K562 (cell line): Measurements from ENCODE around the gene SCG5. TPM values are rescaled to one million over a fixed set of nuclear protein-coding genes. Genes with fewer than 3 reads are reported as not detected.

Source experiments
- ATAC-seq: fragments of 200-7000 bp; cut with Tn5 transposase; 3 replicates; pipeline ENCODE4 v1.9.1; 2020; ENCODE audit warnings: moderate library complexity
- BruUV-seq: library from RNA; stranded (reverse); fragments of 400-500 nt; replicated peaks from 2 replicates; lab custom pipeline; 2021; lab: Mats Ljungman, UMichigan
- CTCF ChIA-PET: fragments of 300-600 bp; formaldehyde crosslinking; extraction: SDS; loops from one replicate; lab custom pipeline; 2021; ENCODE audit warnings: low intra/inter-chr PET ratio; lab: Yijun Ruan, JAX
- POLR2A ChIA-PET: fragments of 300-600, 350-650 bp; sonication (Branson Sonifier 250); formaldehyde crosslinking; extraction: SDS; loops from one replicate; lab custom pipeline; 2021; ENCODE audit warnings: antibody characterized with exemption, inconsistent platforms; lab: Yijun Ruan, JAX
- DNase-seq, 4 experiments: peaks; one replicate each; pipeline versions ENCODE4 v3.0.0 to v3.0.0-alpha.2; 2011 to 2018; ENCODE audit warnings: low spot score in 3 of 4, mixed read lengths in 3 of 4; ENCODE audit errors: extremely low read depth in 1 of 4
- FAIRE-seq: peaks from 2 replicates; lab custom pipeline; 2011; peaks lifted over from hg19 to GRCh38; lab: Jason Lieb, UNC
- H2AFZ ChIP-seq: 2 replicates; pipeline ENCODE4 v1.6.0; 2011; ENCODE audit warnings: low read depth, low read length, control low read depth, inconsistent platforms
- H3K27ac ChIP-seq: fragments of 200-600 bp; 3 replicates; pipeline ENCODE4 v1.8.0; 2011; ENCODE audit warnings: low read depth, mild to moderate bottlenecking, control low read depth, inconsistent platforms, low read length, moderate library complexity, mixed read lengths; ENCODE audit errors: extremely low read depth
- H3K27me3 ChIP-seq, 2 experiments: fragments of 300-600 bp in 1 of 2; 2 replicates in 1 of 2; 3 replicates in 1 of 2; pipeline versions ENCODE4 v1.6.0 to v1.8.0; 2011; ENCODE audit warnings: inconsistent platforms in 2 of 2, low read length in 2 of 2, mild to moderate bottlenecking in 1 of 2, mixed read lengths in 1 of 2, moderate library complexity in 1 of 2; ENCODE audit not compliant: control insufficient read depth in 2 of 2, insufficient read depth in 2 of 2
- H3K36me3 ChIP-seq: fragments of 300-600 bp; 3 replicates; pipeline ENCODE4 v1.8.0; 2011; ENCODE audit warnings: mild to moderate bottlenecking, low read length, inconsistent platforms; ENCODE audit not compliant: control insufficient read depth, insufficient read depth
- H3K4me1 ChIP-seq, 2 experiments: fragments of 200-600 bp in 1 of 2; replicated peaks in 1 of 2; 2 replicates in 1 of 2; 3 replicates in 1 of 2; pipeline versions ENCODE4 v1.5.1 to v1.8.0; 2011; ENCODE audit warnings: inconsistent platforms in 2 of 2, low read length in 2 of 2, mild to moderate bottlenecking in 1 of 2, mixed read lengths in 1 of 2, moderate library complexity in 1 of 2; ENCODE audit not compliant: control insufficient read depth in 2 of 2, insufficient read depth in 2 of 2
- H3K4me2 ChIP-seq: 2 replicates; pipeline ENCODE4 v1.6.1; 2011; ENCODE audit warnings: low read length, control low read depth, inconsistent platforms, mixed read lengths; ENCODE audit not compliant: insufficient read depth
- H3K4me3 ChIP-seq: fragments of 200-600 bp; sonication (generic), shearing (Covaris generic); 2 replicates; pipeline ENCODE4 v1.5.1; 2016; ENCODE audit warnings: control low read depth, inconsistent platforms
- H3K79me2 ChIP-seq: fragments of 200-600 bp; 3 replicates; pipeline ENCODE4 v1.8.0; 2011; ENCODE audit warnings: low read length, inconsistent platforms; ENCODE audit not compliant: control insufficient read depth, insufficient read depth
- H3K9ac ChIP-seq, 2 experiments: 2 replicates each; pipeline versions ENCODE4 v1.6.0 to v1.6.1; 2011; ENCODE audit warnings: low read depth in 2 of 2, low read length in 2 of 2, control low read depth in 1 of 2, inconsistent platforms in 1 of 2, mild to moderate bottlenecking in 1 of 2, mixed read lengths in 1 of 2; ENCODE audit not compliant: insufficient read depth in 1 of 2
- H3K9me1 ChIP-seq: one replicate; pipeline ENCODE4 v1.6.0; 2011; ENCODE audit warnings: inconsistent platforms, mild to moderate bottlenecking, low read length, moderate library complexity; ENCODE audit not compliant: control insufficient read depth, insufficient read depth
- H3K9me3 ChIP-seq: replicated peaks from 2 replicates; pipeline ENCODE4 v1.5.1; 2011; ENCODE audit warnings: low read depth, low read length, inconsistent platforms; ENCODE audit not compliant: control insufficient read depth, insufficient read depth
- H4K20me1 ChIP-seq: replicated peaks from 2 replicates; pipeline ENCODE4 v1.6.1; 2011; ENCODE audit warnings: low read length, inconsistent platforms, mixed read lengths; ENCODE audit not compliant: control insufficient read depth, insufficient read depth
- ATF7 ChIP-seq: fragments of 450-650 bp; IDR thresholded peaks from 2 replicates; pipeline ENCODE4 v1.7.1; 2014; ENCODE audit warnings: mild to moderate bottlenecking, moderate library complexity
- MIER1 ChIP-seq: fragments of 450-650 bp; IDR thresholded peaks from 2 replicates; pipeline ENCODE4 v1.6.1; 2016; ENCODE audit warnings: antibody characterized with exemption, mild to moderate bottlenecking, low read depth
- NBN ChIP-seq: fragments of 450-650 bp; IDR thresholded peaks from 2 replicates; pipeline ENCODE4 v1.6.1; 2016; ENCODE audit warnings: low read depth, mild to moderate bottlenecking
- NCOR1 ChIP-seq: fragments of 450-650 bp; IDR thresholded peaks from 2 replicates; pipeline ENCODE4 v1.6.1; 2016; ENCODE audit warnings: mild to moderate bottlenecking, moderate library complexity
- POLR2B ChIP-seq: fragments of 450-650 bp; IDR thresholded peaks from 2 replicates; pipeline ENCODE4 v1.6.1; 2018; ENCODE audit warnings: low read depth; ENCODE audit not compliant: partially characterized antibody
- POLR2H ChIP-seq: IDR thresholded peaks from 2 replicates; pipeline ENCODE4 v1.6.1; 2016; ENCODE audit warnings: missing genetic modification characterization, low read depth, mild to moderate bottlenecking, control low read depth, missing compliant biosample characterization, moderate library complexity
- WGBS: fragments of 100-300 bp; shearing (Covaris generic); methylation state at CpG from one replicate; pipeline ENCODE4 v1.1.6; 2016; ENCODE audit warnings: low coverage, mixed read lengths; ENCODE audit not compliant: insufficient coverage; ENCODE audit errors: missing lambda C conversion rate; 5-methylcytosine and 5-hydroxymethylcytosine counted together
- in situ Hi-C: fragments of 300-500 bp; cut with MboI; formaldehyde crosslinking; loops from 4 replicates; pipeline ENCODE4 v1.15.0; 2018; ENCODE audit warnings: inconsistent platforms, mixed read lengths
- intact Hi-C: fragments of 100-400 bp; cut with micrococcal nuclease; formaldehyde crosslinking; loops from 2 replicates; pipeline ENCODE4 v1.14.2; 2022
- polyA plus RNA-seq, 8 experiments: library from polyadenylated mRNA; depleted of rRNA in 4 of 8; stranded (reverse) in 5 of 8; unstranded in 3 of 8; fragments of >200 nt; fragmentation: Nextera tagmentation in 2 of 8; fragmentation: Illumina TruSeq in 1 of 8; extraction: Ambion mirVana in 2 of 8; extraction: Trizol in 1 of 8; gene quantifications; 2 replicates each; pipeline versions ENCODE4 v1.2.1 to v1.2.3, GENCODE V29; 2011 to 2014; ENCODE audit warnings: inconsistent platforms in 1 of 8, missing spikeins in 1 of 8
- total RNA-seq, 7 experiments: library from RNA; depleted of rRNA in 6 of 7; stranded (reverse); fragments of >200 nt in 6 of 7; fragmentation: Illumina TruSeq in 2 of 7; extraction: Trizol in 2 of 7; gene quantifications; 2 replicates each; pipeline versions ENCODE4 v1.2.1 to v1.2.3, GENCODE V29; 2011 to 2021; ENCODE audit warnings: low replicate concordance in 1 of 7
- TF ChIP-seq, protein P1 (sequence below): sonication (generic); formaldehyde crosslinking; IDR thresholded peaks from 2 replicates; pipeline ENCODE4 v1.8.1; 2022; ENCODE audit warnings: missing genetic modification reagents
- TF ChIP-seq, protein P2 (sequence below): sonication (generic); formaldehyde crosslinking; IDR thresholded peaks from 2 replicates; pipeline ENCODE4 v1.8.0; 2023; ENCODE audit warnings: mild to moderate bottlenecking, missing genetic modification reagents
- TF ChIP-seq, protein P3 (sequence below): sonication (generic); formaldehyde crosslinking; IDR thresholded peaks from 2 replicates; pipeline ENCODE4 v1.8.0; 2022; ENCODE audit warnings: mild to moderate bottlenecking, missing genetic modification reagents
- TF ChIP-seq, protein P4 (sequence below): fragments of 250-450 bp; sonication (Bioruptor Pico); IDR thresholded peaks from 2 replicates; pipeline ENCODE4 v1.4.0; 2020; ENCODE audit warnings: mild to moderate bottlenecking, moderate library complexity

The SCG5 gene
- total and polyA plus RNA-seq, 9 of the 15 experiments (the other 6 are each of a cell fraction or from before 2014, with no cell fraction given): 0.06 to 0.76 (median 0.28) TPM; not detected in 2

DNA sequence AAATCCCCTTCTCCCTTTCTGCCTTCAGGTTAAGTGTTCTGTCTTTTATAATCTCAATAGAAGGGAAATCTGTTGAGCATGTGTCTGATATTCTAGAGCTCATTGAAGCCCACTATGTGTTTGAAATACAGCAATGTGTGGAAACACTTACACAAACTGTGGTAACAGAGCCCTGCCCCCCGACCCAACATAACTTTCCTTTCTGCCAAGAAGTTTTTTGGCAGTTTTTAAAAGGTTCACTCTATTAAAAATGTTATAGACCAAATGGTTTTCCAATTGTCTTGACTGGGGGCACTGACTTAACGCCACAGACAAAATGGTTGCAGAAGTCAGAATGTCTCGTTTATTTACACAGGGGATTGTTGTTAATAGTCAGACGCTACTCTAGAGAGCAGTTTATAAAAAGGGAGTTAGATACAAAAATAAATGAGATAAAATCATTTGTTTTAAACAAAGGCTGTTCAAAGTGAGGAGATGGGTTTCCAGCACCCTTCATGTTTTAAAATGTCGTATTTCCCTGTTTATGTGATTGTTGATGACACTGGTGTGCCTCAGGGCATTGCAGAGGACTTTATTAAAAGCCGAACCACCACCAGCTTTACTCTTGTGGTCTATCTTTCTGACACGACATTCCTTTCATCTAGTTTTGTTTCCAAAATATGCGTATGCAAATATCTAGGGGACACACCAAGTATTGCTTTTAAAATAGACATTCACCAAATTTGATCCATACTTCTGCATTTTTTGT lies 49.6 kb downstream of the SCG5 start:
- TF ChIP-seq POLR2H (tag) (no peak), POLR2B (no peak), NCOR1 (no peak), ATF7 (no peak), MIER1 (no peak), NBN (no peak)
- TF ChIP-seq, protein P1, sequence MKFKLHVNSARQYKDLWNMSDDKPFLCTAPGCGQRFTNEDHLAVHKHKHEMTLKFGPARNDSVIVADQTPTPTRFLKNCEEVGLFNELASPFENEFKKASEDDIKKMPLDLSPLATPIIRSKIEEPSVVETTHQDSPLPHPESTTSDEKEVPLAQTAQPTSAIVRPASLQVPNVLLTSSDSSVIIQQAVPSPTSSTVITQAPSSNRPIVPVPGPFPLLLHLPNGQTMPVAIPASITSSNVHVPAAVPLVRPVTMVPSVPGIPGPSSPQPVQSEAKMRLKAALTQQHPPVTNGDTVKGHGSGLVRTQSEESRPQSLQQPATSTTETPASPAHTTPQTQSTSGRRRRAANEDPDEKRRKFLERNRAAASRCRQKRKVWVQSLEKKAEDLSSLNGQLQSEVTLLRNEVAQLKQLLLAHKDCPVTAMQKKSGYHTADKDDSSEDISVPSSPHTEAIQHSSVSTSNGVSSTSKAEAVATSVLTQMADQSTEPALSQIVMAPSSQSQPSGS (CRISPR knock-in tag): no peak
- TF ChIP-seq, protein P2, sequence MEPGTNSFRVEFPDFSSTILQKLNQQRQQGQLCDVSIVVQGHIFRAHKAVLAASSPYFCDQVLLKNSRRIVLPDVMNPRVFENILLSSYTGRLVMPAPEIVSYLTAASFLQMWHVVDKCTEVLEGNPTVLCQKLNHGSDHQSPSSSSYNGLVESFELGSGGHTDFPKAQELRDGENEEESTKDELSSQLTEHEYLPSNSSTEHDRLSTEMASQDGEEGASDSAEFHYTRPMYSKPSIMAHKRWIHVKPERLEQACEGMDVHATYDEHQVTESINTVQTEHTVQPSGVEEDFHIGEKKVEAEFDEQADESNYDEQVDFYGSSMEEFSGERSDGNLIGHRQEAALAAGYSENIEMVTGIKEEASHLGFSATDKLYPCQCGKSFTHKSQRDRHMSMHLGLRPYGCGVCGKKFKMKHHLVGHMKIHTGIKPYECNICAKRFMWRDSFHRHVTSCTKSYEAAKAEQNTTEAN (CRISPR knock-in tag): no peak
- TF ChIP-seq, protein P3, sequence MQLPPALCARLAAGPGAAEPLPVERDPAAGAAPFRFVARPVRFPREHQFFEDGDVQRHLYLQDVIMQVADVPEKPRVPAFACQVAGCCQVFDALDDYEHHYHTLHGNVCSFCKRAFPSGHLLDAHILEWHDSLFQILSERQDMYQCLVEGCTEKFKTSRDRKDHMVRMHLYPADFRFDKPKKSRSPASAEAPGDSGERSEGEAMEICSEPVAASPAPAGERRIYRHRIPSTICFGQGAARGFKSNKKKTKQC (CRISPR knock-in tag): no peak
- TF ChIP-seq, protein P4, sequence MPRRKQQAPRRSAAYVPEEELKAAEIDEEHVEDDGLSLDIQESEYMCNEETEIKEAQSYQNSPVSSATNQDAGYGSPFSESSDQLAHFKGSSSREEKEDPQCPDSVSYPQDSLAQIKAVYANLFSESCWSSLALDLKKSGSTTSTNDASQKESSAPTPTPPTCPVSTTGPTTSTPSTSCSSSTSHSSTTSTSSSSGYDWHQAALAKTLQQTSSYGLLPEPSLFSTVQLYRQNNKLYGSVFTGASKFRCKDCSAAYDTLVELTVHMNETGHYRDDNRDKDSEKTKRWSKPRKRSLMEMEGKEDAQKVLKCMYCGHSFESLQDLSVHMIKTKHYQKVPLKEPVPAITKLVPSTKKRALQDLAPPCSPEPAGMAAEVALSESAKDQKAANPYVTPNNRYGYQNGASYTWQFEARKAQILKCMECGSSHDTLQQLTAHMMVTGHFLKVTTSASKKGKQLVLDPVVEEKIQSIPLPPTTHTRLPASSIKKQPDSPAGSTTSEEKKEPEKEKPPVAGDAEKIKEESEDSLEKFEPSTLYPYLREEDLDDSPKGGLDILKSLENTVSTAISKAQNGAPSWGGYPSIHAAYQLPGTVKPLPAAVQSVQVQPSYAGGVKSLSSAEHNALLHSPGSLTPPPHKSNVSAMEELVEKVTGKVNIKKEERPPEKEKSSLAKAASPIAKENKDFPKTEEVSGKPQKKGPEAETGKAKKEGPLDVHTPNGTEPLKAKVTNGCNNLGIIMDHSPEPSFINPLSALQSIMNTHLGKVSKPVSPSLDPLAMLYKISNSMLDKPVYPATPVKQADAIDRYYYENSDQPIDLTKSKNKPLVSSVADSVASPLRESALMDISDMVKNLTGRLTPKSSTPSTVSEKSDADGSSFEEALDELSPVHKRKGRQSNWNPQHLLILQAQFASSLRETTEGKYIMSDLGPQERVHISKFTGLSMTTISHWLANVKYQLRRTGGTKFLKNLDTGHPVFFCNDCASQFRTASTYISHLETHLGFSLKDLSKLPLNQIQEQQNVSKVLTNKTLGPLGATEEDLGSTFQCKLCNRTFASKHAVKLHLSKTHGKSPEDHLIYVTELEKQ: no peak
- H4K20me1 ChIP-seq: no peaks in the 10 kb centered on the region
- peaks cover 17 to 24% of the 10 kb centered on the region in 2 experiments; a peak in 4 of 5 replicates for H3K27me3 ChIP-seq
- H3K9ac ChIP-seq: no peak overlapping the region
- intact Hi-C loops: no loop called here
- WGBS: 2% methylated on average over 8 of the region's 8 CpGs
- H2AFZ ChIP-seq: no peak overlapping the region
- H3K4me1 ChIP-seq: no peaks in the 10 kb centered on the region
- no peak overlapping the region for H3K27ac ChIP-seq
- H3K36me3 ChIP-seq: no peaks in the 10 kb centered on the region
- no peak overlapping the region for H3K4me3 ChIP-seq
- no peaks in the 10 kb centered on the region for H3K9me1 ChIP-seq
- in situ Hi-C loops: no loop called here
- ATAC-seq (no peak), DNase-seq (no peak), FAIRE-seq (no peak)
- H3K79me2 ChIP-seq: no peaks in the 10 kb centered on the region
- H3K9me3 ChIP-seq: no peaks in the 10 kb centered on the region
- no TSS peak for BruUV-seq
- ChIA-PET CTCF (no interaction called here), POLR2A (interaction anchor here (1.0 kb wide), 1 partner anchor 10 kb away, joined by 4 read pairs; no protein-coding TSS in a partner anchor)
- no peak overlapping the region for H3K4me2 ChIP-seq
